GM12892 (cell line): Measurements from ENCODE around the gene DAP.

Source experiments
- POLR2A ChIP-seq: IDR thresholded peaks from 2 replicates; pipeline ENCODE4 v1.6.1; 2011; ENCODE audit warnings: low read depth, low read length, control low read depth
- POLR2AphosphoS5 ChIP-seq: IDR thresholded peaks from 2 replicates; pipeline ENCODE4 v1.6.1; 2011; ENCODE audit warnings: low read depth, low read length, control low read depth

DNA sequence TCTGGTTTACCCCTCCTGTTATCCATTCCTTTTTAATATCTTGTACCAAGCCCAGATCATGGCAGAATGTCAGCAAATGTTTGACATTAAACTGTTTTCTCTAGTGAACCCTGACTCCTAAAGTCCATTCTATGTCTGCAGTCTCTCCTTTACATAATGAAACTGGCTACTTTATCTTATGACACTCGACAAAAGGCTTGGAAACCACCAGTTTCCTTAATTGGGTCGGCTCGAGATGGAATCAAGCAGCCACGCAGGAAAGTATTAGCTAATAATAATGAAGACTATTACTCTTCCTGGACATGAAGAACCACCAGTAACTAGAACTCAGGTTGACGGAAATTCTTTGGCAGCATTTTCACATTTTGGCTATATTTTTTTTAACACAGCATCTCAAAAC, 17.5 kb downstream of the DAP start:
- TF ChIP-seq POLR2AphosphoS5 (no peak), POLR2A (no peak)
